HL-60/S4 treated with retinoic acid at 250 ng/mL for 4 days and 3 days (cell line): ENCODE measurements around the gene TUBB3.

Experiments used
- in situ Hi-C: fragments of 300-500 bp; cut with MboI; formaldehyde crosslinking; loops from 2 replicates; pipeline ENCODE4 v1.7.0; 2022; ENCODE audit warnings: low sequenced_read_pairs

Gene TUBB3

GRCh38 chr16:89936981-89937380, 13.8 kb downstream of the TUBB3 start:
- in situ Hi-C loops = no loop called here

GRCh38 chr16:89938175-89938885, 15.2 kb downstream of the TUBB3 start:
- in situ Hi-C loops = no loop called here

GRCh38 chr16:89944773-89945172, 21.6 kb downstream of the TUBB3 start:
- in situ Hi-C loops = no loop called here

GRCh38 chr16:89945654-89946053, 22.5 kb downstream of the TUBB3 start:
- in situ Hi-C loops = no loop called here

- in situ Hi-C loops = no loop called here
These were observed 23.4 kb downstream of the TUBB3 start for GRCh38 chr16:89946515-89946914.

GRCh38 chr16:89949121-89949742, 26.1 kb downstream of the TUBB3 start:
- in situ Hi-C loops = no loop called here

- in situ Hi-C loops = no loop called here
These were observed 26.6 kb downstream of the TUBB3 start for GRCh38 chr16:89949756-89950155.

- in situ Hi-C loops = no loop called here
These were observed 28.4 kb downstream of the TUBB3 start for GRCh38 chr16:89951509-89951908.

GRCh38 chr16:89952049-89952448, 28.9 kb downstream of the TUBB3 start:
- in situ Hi-C loops = no loop called here

- in situ Hi-C loops = no loop called here
These were observed 29.4 kb downstream of the TUBB3 start for GRCh38 chr16:89952551-89952950.

- in situ Hi-C loops = no loop called here
These were observed 30.7 kb downstream of the TUBB3 start for GRCh38 chr16:89953671-89954406.

GRCh38 chr16:89954462-89954861, 31.3 kb downstream of the TUBB3 start:
- in situ Hi-C loops = no loop called here

- in situ Hi-C loops = no loop called here
These were observed 32.0 kb downstream of the TUBB3 start for GRCh38 chr16:89955001-89955685.

GRCh38 chr16:89956505-89957215, 33.5 kb downstream of the TUBB3 start:
- in situ Hi-C loops = no loop called here

GRCh38 chr16:89957216-89957785, 34.2 kb downstream of the TUBB3 start:
- in situ Hi-C loops = no loop called here

GRCh38 chr16:89958068-89958467, 34.9 kb downstream of the TUBB3 start:
- in situ Hi-C loops = no loop called here

- in situ Hi-C loops = no loop called here
These were observed 35.5 kb downstream of the TUBB3 start for GRCh38 chr16:89958596-89958995.

GRCh38 chr16:89960966-89961365, 37.8 kb downstream of the TUBB3 start:
- in situ Hi-C loops = no loop called here

- in situ Hi-C loops = no loop called here
These were observed 38.8 kb downstream of the TUBB3 start for GRCh38 chr16:89961920-89962319.

GRCh38 chr16:89962754-89963498, 39.8 kb downstream of the TUBB3 start:
- in situ Hi-C loops = no loop called here
